ENCODE data around the gene HECW1.

HECW1 gene

GRCh38 chr7:43486634-43487033 lies 374.2 kb downstream of the HECW1 start:
- Histone ChIP-seq H3K27me3 (ENCODE audit: insufficient read depth, low read length, poor library complexity, severe bottlenecking) (no peaks in the 10 kb centered on the region), H3K9ac (ENCODE audit: low read depth, low read length, poor library complexity, severe bottlenecking) (no peak overlapping the region), H3K4me1 (ENCODE audit: insufficient read depth, low read length, poor library complexity, severe bottlenecking) (peaks cover 7% of the 10 kb centered on the region), H3K4me2 (ENCODE audit: low read depth, low read length, poor library complexity, severe bottlenecking) (no peak overlapping the region), H2AFZ (ENCODE audit: low read length) (no peak overlapping the region), H3K36me3 (ENCODE audit: insufficient read depth, low read length) (no peaks in the 10 kb centered on the region), H3K9me3 (ENCODE audit: insufficient read depth, low read depth, low read length) (no peaks in the 10 kb centered on the region), H3K9me2 (replicated peaks; ENCODE audit: low read depth, low read length) (no peaks in the 10 kb centered on the region), H3F3A (ENCODE audit: low read depth) (no peaks in the 10 kb centered on the region), H3K4me3 (ENCODE audit: low read length, poor library complexity, severe bottlenecking) (no peak overlapping the region), H3K79me2 (ENCODE audit: insufficient read depth, low read length) (no peaks in the 10 kb centered on the region), H4K20me1 (ENCODE audit: insufficient read depth, low read length, poor library complexity, severe bottlenecking) (no peaks in the 10 kb centered on the region)
- TF ChIP-seq CTCF (conservative IDR thresholded peaks at IDR 0.05; ENCODE audit: low read length) (no peak), EZH2phosphoT487 (IDR thresholded peaks at IDR 0.05; ENCODE audit: borderline replicate concordance) (no peak)

GRCh38 chr7:43487731-43488073 lies 375.3 kb downstream of the HECW1 start:
- Histone ChIP-seq H3K4me1 (ENCODE audit: insufficient read depth, low read length, poor library complexity, severe bottlenecking) (peaks cover 7% of the 10 kb centered on the region), H3K9ac (ENCODE audit: low read depth, low read length, poor library complexity, severe bottlenecking) (no peak overlapping the region), H3K27me3 (ENCODE audit: insufficient read depth, low read length, poor library complexity, severe bottlenecking) (no peaks in the 10 kb centered on the region), H3K4me2 (ENCODE audit: low read depth, low read length, poor library complexity, severe bottlenecking) (no peak overlapping the region), H3K36me3 (ENCODE audit: insufficient read depth, low read length) (no peaks in the 10 kb centered on the region), H4K20me1 (ENCODE audit: insufficient read depth, low read length, poor library complexity, severe bottlenecking) (no peaks in the 10 kb centered on the region), H3F3A (ENCODE audit: low read depth) (no peaks in the 10 kb centered on the region), H2AFZ (ENCODE audit: low read length) (no peak overlapping the region), H3K4me3 (ENCODE audit: low read length, poor library complexity, severe bottlenecking) (no peak overlapping the region), H3K79me2 (ENCODE audit: insufficient read depth, low read length) (no peaks in the 10 kb centered on the region), H3K9me2 (replicated peaks; ENCODE audit: low read depth, low read length) (no peaks in the 10 kb centered on the region), H3K9me3 (ENCODE audit: insufficient read depth, low read depth, low read length) (no peaks in the 10 kb centered on the region)
- no peak for TF ChIP-seq EZH2phosphoT487 (IDR thresholded peaks at IDR 0.05; ENCODE audit: borderline replicate concordance)
- TF ChIP-seq CTCF (conservative IDR thresholded peaks at IDR 0.05; ENCODE audit: low read length): no peak

GRCh38 chr7:43489257-43489656 lies 376.8 kb downstream of the HECW1 start:
- H3K9ac ChIP-seq (ENCODE audit: low read depth, low read length, poor library complexity, severe bottlenecking): no peak overlapping the region
- H3K4me1 ChIP-seq (ENCODE audit: insufficient read depth, low read length, poor library complexity, severe bottlenecking): peaks cover 9% of the 10 kb centered on the region
- no peaks in the 10 kb centered on the region for H3K79me2 ChIP-seq (ENCODE audit: insufficient read depth, low read length)
- no peaks in the 10 kb centered on the region for H3K27me3 ChIP-seq (ENCODE audit: insufficient read depth, low read length, poor library complexity, severe bottlenecking)
- no peaks in the 10 kb centered on the region for H3K9me3 ChIP-seq (ENCODE audit: insufficient read depth, low read depth, low read length)
- no peak for TF ChIP-seq EZH2phosphoT487 (IDR thresholded peaks at IDR 0.05; ENCODE audit: borderline replicate concordance)
- no peak overlapping the region for H3K4me3 ChIP-seq (ENCODE audit: low read length, poor library complexity, severe bottlenecking)
- H4K20me1 ChIP-seq (ENCODE audit: insufficient read depth, low read length, poor library complexity, severe bottlenecking): no peaks in the 10 kb centered on the region
- H3K36me3 ChIP-seq (ENCODE audit: insufficient read depth, low read length): no peaks in the 10 kb centered on the region
- H3K9me2 ChIP-seq (replicated peaks; ENCODE audit: low read depth, low read length): no peaks in the 10 kb centered on the region
- no peaks in the 10 kb centered on the region for H3F3A ChIP-seq (ENCODE audit: low read depth)
- no peak overlapping the region for H2AFZ ChIP-seq (ENCODE audit: low read length)
- no peak overlapping the region for H3K4me2 ChIP-seq (ENCODE audit: low read depth, low read length, poor library complexity, severe bottlenecking)

GRCh38 chr7:43490016-43490415 lies 377.6 kb downstream of the HECW1 start:
- no peaks in the 10 kb centered on the region for H3K9me2 ChIP-seq (replicated peaks; ENCODE audit: low read depth, low read length)
- no peaks in the 10 kb centered on the region for H3K79me2 ChIP-seq (ENCODE audit: insufficient read depth, low read length)
- H3K4me1 ChIP-seq (ENCODE audit: insufficient read depth, low read length, poor library complexity, severe bottlenecking): peaks cover 9% of the 10 kb centered on the region
- H4K20me1 ChIP-seq (ENCODE audit: insufficient read depth, low read length, poor library complexity, severe bottlenecking): no peaks in the 10 kb centered on the region
- no peak overlapping the region for H3K9ac ChIP-seq (ENCODE audit: low read depth, low read length, poor library complexity, severe bottlenecking)
- no peaks in the 10 kb centered on the region for H3F3A ChIP-seq (ENCODE audit: low read depth)
- no peak overlapping the region for H3K4me2 ChIP-seq (ENCODE audit: low read depth, low read length, poor library complexity, severe bottlenecking)
- TF ChIP-seq EZH2phosphoT487 (IDR thresholded peaks at IDR 0.05; ENCODE audit: borderline replicate concordance) (no peak), CTCF (conservative IDR thresholded peaks at IDR 0.05; ENCODE audit: low read length) (no peak)
- H3K27me3 ChIP-seq (ENCODE audit: insufficient read depth, low read length, poor library complexity, severe bottlenecking): no peaks in the 10 kb centered on the region
- no peaks in the 10 kb centered on the region for H3K36me3 ChIP-seq (ENCODE audit: insufficient read depth, low read length)
- H3K4me3 ChIP-seq (ENCODE audit: low read length, poor library complexity, severe bottlenecking): no peak overlapping the region
- no peaks in the 10 kb centered on the region for H3K9me3 ChIP-seq (ENCODE audit: insufficient read depth, low read depth, low read length)
- no peak overlapping the region for H2AFZ ChIP-seq (ENCODE audit: low read length)
